ENCODE measurements around the gene WNT6. TPM values are rescaled to one million over a fixed set of nuclear protein-coding genes. Genes with fewer than 3 reads are reported as not detected.

Gene WNT6
- total and polyA plus RNA-seq, 2 of the 8 experiments (the other 6 are each of a cell fraction or from before 2014, with no cell fraction given): not detected

DNA sequence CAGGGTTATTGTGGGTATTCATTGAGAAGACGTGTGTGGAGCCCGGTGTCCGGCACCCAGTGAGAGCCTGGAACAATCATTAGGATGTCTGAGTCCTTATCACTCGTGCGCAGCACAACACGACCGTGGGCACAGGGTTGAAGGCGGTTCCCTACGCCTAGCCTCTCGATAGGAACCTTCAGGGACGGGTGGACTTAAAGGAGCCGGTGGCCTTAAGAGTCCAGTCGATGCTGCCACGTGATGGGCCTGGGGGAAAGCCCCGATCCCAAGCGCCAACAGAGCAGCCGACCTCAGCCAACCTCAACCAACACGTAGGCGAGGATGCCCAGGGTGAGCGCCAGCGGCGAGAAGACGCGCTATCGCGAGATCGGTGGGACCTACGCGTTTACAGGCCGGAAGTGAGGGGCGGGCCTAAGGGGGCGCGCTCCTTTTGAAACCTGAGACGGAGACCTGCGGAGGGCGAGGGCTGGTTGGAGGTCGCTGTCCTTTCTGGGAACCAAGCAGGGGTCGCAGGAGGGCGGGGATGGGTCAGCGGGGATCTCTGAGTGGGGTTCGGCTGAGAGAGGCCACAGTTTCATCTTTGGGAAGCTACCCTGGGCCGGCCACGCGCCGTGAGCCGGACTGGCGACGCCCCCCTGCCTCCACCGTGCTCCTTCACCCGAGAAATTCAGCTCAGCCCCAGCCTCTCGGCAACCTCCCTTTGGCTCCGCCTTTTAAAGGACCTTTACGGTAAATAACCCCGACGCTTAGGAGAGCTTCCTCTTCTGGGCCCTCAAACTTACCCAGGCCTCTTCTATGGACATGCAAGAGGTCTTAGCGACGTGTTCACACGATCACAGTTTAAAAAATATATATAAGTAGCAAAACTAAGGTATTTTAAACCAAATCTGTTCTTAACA, 49.4 kb downstream of the WNT6 start (continued):
- TF ChIP-seq POLR2AphosphoS5 (IDR thresholded peaks at IDR 0.05; ENCODE audit: low read depth, low read length): peak; percentile 84
- no peak for TF ChIP-seq FOSL1 (IDR thresholded peaks at IDR 0.05; ENCODE audit: insufficient read depth, low read depth, low read length)
- peak; percentile 58; the same call in 1 of the 2 replicates for TF ChIP-seq SP4 (IDR thresholded peaks at IDR 0.05; ENCODE audit: low read length)
- no peak for TF ChIP-seq CBX5 (IDR thresholded peaks at IDR 0.05; ENCODE audit: low read depth, low read length)
- TF ChIP-seq CEBPB (IDR thresholded peaks at IDR 0.05; ENCODE audit: low read depth, low read length): no peak
- TF ChIP-seq NRF1 (IDR thresholded peaks at IDR 0.05; ENCODE audit: low read depth, low read length): no peak
- no peak for TF ChIP-seq TCF12 (IDR thresholded peaks at IDR 0.05; ENCODE audit: low read depth, low read length)
- TF ChIP-seq EGR1 (IDR thresholded peaks at IDR 0.05; ENCODE audit: borderline replicate concordance, low read depth, low read length): peak; percentile 24; the same call in 1 of the 2 replicates
- TF ChIP-seq BRCA1 (IDR thresholded peaks at IDR 0.05; ENCODE audit: low read depth, low read length): peak; percentile 97
- TF ChIP-seq CBX8 (IDR thresholded peaks at IDR 0.05; ENCODE audit: borderline replicate concordance, low read depth, low read length): no peak
- peak; percentile 82 for TF ChIP-seq TBP (IDR thresholded peaks at IDR 0.05; ENCODE audit: low read depth, low read length)
- peak; percentile 61 to 95 for TF ChIP-seq POLR2A (IDR thresholded peaks at IDR 0.05; ENCODE audit: control extremely low read depth in 1 of 2, low read depth in 2 of 2, low read length in 2 of 2)
- peak; percentile 44 for TF ChIP-seq SIX5 (IDR thresholded peaks at IDR 0.05; ENCODE audit: low read depth, low read length)
- TF ChIP-seq SAP30 (IDR thresholded peaks at IDR 0.05; ENCODE audit: insufficient read depth, insufficient replicate concordance, low read length): no peak
- TF ChIP-seq KDM4A (IDR thresholded peaks at IDR 0.05; ENCODE audit: low read depth, low read length, severe bottlenecking): peak; percentile 95
- TF ChIP-seq HDAC2 (IDR thresholded peaks at IDR 0.05; ENCODE audit: borderline replicate concordance in 1 of 2, low read depth in 2 of 2, low read length in 2 of 2): no peak
- no peak for TF ChIP-seq KDM1A (IDR thresholded peaks at IDR 0.05; ENCODE audit: borderline replicate concordance, low read length)
- TF ChIP-seq JUND (IDR thresholded peaks at IDR 0.05; ENCODE audit: low read length): no peak
- TF ChIP-seq RFX5 (IDR thresholded peaks at IDR 0.05; ENCODE audit: borderline replicate concordance, low read depth, low read length): no peak
- peak; percentile 50; the same call in 1 of the 2 replicates for TF ChIP-seq GTF2F1 (IDR thresholded peaks at IDR 0.05; ENCODE audit: borderline replicate concordance, low read depth, low read length)
- no peak for TF ChIP-seq HDAC6 (IDR thresholded peaks at IDR 0.05; ENCODE audit: low read depth, low read length)
- TF ChIP-seq, protein P1, sequence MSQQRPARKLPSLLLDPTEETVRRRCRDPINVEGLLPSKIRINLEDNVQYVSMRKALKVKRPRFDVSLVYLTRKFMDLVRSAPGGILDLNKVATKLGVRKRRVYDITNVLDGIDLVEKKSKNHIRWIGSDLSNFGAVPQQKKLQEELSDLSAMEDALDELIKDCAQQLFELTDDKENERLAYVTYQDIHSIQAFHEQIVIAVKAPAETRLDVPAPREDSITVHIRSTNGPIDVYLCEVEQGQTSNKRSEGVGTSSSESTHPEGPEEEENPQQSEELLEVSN (IDR thresholded peaks at IDR 0.05): peak; percentile 64
- TF ChIP-seq MAFK (IDR thresholded peaks at IDR 0.05; ENCODE audit: low read depth, low read length): no peak
- TF ChIP-seq, protein P2, sequence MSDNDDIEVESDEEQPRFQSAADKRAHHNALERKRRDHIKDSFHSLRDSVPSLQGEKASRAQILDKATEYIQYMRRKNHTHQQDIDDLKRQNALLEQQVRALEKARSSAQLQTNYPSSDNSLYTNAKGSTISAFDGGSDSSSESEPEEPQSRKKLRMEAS (IDR thresholded peaks at IDR 0.05): peak; percentile 71; the same call in 1 of the 2 replicates
